Prostate gland (tissue), 2 donors: ENCODE data around the gene GDF11. TPM values are rescaled to one million over a fixed set of nuclear protein-coding genes. Genes with fewer than 3 reads are reported as not detected.
A peak's percentile ranks its signal among the peaks of the same experiment; 100 is the strongest.

Experiments
- DNase-seq: peaks from one replicate; pipeline ENCODE4 v3.0.0-alpha.2; 2019; ENCODE audit warnings: low spot score
- H3K27ac ChIP-seq, 2 donors: fragments of 200-600 bp; sonication (generic); 2 replicates each; pipeline ENCODE4 v1.5.1; 2017 to 2019
- H3K27me3 ChIP-seq: fragments of 200-600 bp; sonication (generic); replicated peaks from 2 replicates; pipeline ENCODE4 v1.5.1; 2019; ENCODE audit not compliant: insufficient read depth
- H3K36me3 ChIP-seq, 2 donors: fragments of 200-600 bp; sonication (generic); 1 replicate in 1 of 2; 2 replicates in 1 of 2; pipeline versions ENCODE4 v1.5.1 to v1.8.1; 2017 to 2019
- H3K4me1 ChIP-seq: fragments of 200-600 bp; sonication (generic); replicated peaks from 2 replicates; pipeline ENCODE4 v1.5.1; 2019
- H3K4me3 ChIP-seq, 2 donors: fragments of 200-600 bp; sonication (generic); 2 replicates each; pipeline ENCODE4 v1.5.1; 2017 to 2019
- H3K9me3 ChIP-seq: fragments of 200-600 bp; sonication (generic); 2 replicates; pipeline ENCODE4 v1.5.1; 2017
- CTCF ChIP-seq, 4 experiments: fragments of 200-600 bp in 2 of 4; fragments of 450-650 bp in 2 of 4; sonication (generic) in 2 of 4; IDR thresholded peaks; 1 replicate in 3 of 4; 2 replicates in 1 of 4; pipeline ENCODE4 v1.5.1; 2016 to 2019; ENCODE audit warnings: antibody characterized with exemption in 4 of 4, mild to moderate bottlenecking in 2 of 4, moderate library complexity in 2 of 4
- POLR2A ChIP-seq: fragments of 450-650 bp; IDR thresholded peaks from one replicate; pipeline ENCODE4 v1.6.1; 2016; ENCODE audit warnings: antibody characterized with exemption, mild to moderate bottlenecking
- POLR2AphosphoS5 ChIP-seq: sonication (generic); formaldehyde crosslinking; IDR thresholded peaks from one replicate; pipeline ENCODE4 v1.6.1; 2017; ENCODE audit warnings: antibody characterized with exemption
- WGBS: methylation state at CpG from one replicate; pipeline ENCODE4 v1.1.5; 2018; 5-methylcytosine and 5-hydroxymethylcytosine counted together
- intact Hi-C: fragments of 100-400 bp; cut with DNase I; formaldehyde crosslinking; loops from one replicate; pipeline ENCODE4 v1.14.2; 2022
- total RNA-seq, 2 donors: library from RNA; depleted of rRNA; stranded (reverse); fragments of >200 nt; gene quantifications; one replicate each; pipeline ENCODE4 v1.1.0, GENCODE V29; 2016

Gene GDF11
- total RNA-seq, 2 donors from 2014 or later, result 4.1 to 10.3 TPM

DNA sequence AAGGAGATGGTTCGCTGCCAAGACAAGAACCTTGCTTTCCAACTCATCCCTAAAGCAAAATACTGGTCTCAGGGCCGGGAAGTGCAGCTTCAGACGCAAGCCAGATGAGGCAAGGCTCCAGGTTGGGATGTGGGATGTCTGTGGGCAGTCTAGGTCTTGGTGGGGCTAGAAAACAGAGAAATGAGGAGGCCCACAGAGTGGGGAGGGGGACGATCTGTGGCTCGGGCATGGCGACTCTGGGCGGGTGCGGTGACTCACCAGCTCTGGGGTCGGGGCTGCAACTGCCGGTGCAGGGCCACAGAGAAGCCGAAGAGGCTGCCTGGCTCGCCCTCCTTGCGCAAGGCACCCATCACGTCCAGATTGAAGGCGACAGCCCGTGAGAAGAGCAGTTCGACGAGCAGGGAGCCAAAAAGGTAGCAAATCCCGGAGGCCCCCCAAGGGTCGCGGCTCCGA lies 35.7 kb upstream of the GDF11 start:
- TF ChIP-seq POLR2AphosphoS5, result no peak
- TF ChIP-seq POLR2A, result no peak
- no peak for TF ChIP-seq CTCF (IDR thresholded peaks at IDR 0.05)
- WGBS, result 5% methylated on average over 22 of the region's 22 CpGs
- no peak for DNase-seq
- Histone ChIP-seq H3K4me3 (peak overlapping the region; percentile 39 to 43), H3K4me1 (no peaks in the 10 kb centered on the region), H3K9me3 (no peaks in the 10 kb centered on the region), H3K36me3 (no peaks in the 10 kb centered on the region), H3K27ac (peak overlapping the region; percentile 62 to 65), H3K27me3 (no peaks in the 10 kb centered on the region)
- intact Hi-C loops, result no loop called here

DNA sequence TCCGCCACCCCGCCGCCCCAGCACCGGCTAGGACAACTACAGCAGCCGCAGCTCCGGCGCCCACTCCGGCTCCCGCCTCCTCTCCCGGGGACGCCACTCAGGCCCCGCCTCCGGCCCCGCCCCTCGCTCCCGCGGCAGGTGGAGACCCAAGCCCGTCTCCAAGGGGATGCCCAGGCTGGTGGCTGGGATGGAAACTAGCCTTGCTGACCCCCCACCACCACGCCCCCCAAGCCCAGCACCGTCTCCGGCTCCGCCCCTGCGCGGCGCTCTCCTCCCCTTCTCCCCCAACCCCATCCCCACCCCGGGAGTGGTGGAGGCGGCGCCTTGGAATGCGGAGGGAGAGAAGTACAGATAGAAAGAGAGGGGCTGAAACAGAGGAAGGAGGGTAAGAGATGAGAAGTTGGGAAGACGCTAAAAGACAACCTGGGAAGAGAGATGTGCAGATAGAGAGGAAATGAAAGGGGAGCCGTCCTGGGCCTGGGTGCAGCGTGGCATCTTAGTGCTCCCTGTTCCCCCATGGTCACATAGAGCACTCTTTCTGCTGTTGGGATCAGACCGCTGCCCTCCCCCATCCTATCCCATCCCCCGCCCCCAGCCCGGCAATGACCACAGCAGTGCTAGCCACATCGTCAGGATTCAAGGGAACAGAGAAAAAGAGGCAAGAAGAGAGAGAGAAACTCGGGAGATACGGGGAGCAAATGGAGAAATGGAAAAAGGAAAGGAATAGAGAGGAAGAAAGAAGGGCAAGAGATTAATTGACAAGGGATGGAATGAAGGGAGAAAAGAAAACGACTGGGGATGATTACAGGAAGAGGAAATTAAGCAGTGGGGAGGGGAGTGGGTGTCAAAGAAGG lies 34.9 kb upstream of the GDF11 start, which contains the start of gene ITGA7:
Gene ITGA7, minus strand, starts transcription at position 64 of the 854 bp plus-strand sequence. CDS start 222 bp downstream, outside the sequence.
- intact Hi-C loops, result no loop called here
- Histone ChIP-seq H3K9me3 (no peaks in the 10 kb centered on the region), H3K4me3 (peak within 1 kb of the TSS; percentile 39 to 43), H3K27ac (peak within 1 kb of the TSS; percentile 62 to 65), H3K4me1 (no peaks in the 10 kb centered on the region), H3K36me3 (no peaks in the 10 kb centered on the region), H3K27me3 (no peaks in the 10 kb centered on the region)
- no peak for TF ChIP-seq POLR2A
- TF ChIP-seq POLR2AphosphoS5, result peak; percentile 24
- DNase-seq, result peak; percentile 39
- under 1% methylated on average over 21 of the region's 39 CpGs for WGBS

DNA sequence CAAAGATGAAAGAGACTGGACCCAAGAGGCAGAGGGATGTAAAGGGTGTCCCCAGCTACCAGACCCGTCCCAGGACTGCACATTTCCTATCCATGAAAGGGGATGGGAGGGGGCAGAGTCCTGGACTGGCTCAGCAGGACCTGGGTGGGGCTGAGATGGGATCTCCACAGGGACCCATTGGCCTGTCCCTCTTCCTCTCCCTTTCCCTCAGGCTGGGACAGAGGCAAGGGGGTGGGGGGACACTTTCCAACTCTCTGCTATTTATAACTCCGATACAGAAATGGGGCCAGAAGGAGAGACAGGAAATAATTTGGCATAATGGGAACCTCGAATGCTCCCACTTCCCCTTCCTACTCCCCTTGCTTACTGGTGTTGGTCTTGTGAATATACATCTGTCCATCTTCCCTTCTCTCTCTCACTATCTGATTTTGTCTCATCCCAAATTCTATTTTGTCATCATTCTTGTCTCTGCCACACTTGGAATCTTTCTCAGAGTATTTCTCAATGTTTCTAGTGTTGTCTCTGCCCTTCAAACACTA lies 34.2 kb upstream of the GDF11 start:
- DNase-seq, result no peak
- TF ChIP-seq CTCF (IDR thresholded peaks at IDR 0.05) (no peak), POLR2AphosphoS5 (no peak), POLR2A (peak; percentile 10)
- Histone ChIP-seq H3K27me3 (no peaks in the 10 kb centered on the region), H3K4me3 (no peak overlapping the region), H3K36me3 (no peaks in the 10 kb centered on the region), H3K4me1 (no peaks in the 10 kb centered on the region), H3K9me3 (no peaks in the 10 kb centered on the region), H3K27ac (peak overlapping the region; percentile 62 to 65)
- 21% methylated on average over 3 of the region's 3 CpGs for WGBS
- intact Hi-C loops, result no loop called here

DNA sequence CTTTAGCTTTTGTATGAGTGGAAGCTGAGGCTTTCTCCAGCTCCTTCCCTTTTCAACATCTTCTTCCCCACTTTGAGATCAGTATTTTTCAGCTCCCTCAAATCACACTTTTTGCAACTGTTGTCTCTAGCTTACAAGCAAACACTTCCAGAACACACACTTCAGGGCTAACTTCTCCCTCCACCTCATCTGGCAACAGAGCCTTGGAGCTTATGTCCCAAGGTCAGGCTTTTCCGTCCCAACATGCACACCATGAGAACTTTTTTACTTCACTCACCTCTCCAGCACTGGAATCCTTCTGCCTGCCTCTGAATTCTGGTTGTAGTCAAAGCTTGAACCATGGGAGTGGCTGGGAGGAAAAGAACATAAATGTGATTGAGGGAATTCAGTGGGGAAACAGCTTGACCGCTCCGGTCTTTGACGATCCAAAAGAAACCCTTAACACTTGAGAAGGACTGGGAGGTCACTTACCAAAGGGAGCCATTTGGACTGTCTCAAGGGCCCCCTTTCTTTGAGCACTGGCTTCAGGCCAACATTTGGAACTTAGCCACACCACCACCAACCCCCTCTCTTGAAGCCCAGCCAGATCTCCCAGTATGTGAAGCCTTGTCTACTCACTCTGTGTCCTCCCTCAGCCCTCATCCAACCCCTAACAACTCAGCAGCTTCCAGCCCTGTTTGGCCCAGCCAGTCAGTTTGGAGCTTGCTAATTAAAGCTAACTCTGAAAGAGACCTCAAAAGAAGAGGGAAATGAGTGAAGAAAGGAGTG lies 31.0 kb upstream of the GDF11 start:
- Histone ChIP-seq H3K27me3 (no peaks in the 10 kb centered on the region), H3K4me1 (peaks cover 8% of the 10 kb centered on the region), H3K9me3 (no peaks in the 10 kb centered on the region), H3K27ac (no peak overlapping the region), H3K4me3 (no peak overlapping the region), H3K36me3 (no peaks in the 10 kb centered on the region)
- TF ChIP-seq CTCF (IDR thresholded peaks at IDR 0.05) (no peak), POLR2A (no peak), POLR2AphosphoS5 (no peak)
- intact Hi-C loops, result no loop called here
- 50% methylated on average over 4 of the region's 4 CpGs for WGBS
- DNase-seq, result no peak
